ENCODE data around the gene UBC. TPM values are rescaled to one million over a fixed set of nuclear protein-coding genes. Genes with fewer than 3 reads are reported as not detected.
A peak's percentile ranks its signal among the peaks of the same experiment; 100 is the strongest.

The UBC gene
- total and polyA plus RNA-seq, 9 of the 15 experiments (the other 6 are each of a cell fraction or from before 2014, with no cell fraction given), result 533 to 1,153 (median 813) TPM

DNA sequence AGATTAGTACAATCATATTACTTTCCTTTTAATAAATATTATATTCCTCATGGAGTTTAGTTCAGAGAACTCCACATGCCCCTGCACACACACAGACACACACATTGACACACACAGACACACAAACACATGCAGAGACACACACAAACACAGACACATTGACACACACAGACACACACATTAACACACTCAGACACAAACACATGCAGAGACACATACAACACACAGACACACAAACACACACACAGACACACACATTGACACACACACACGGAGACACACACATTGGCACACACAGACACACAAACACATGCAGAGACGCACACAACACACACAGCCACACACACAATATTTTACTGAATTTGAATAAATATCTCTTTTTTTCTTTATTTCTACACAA is 38.3 kb downstream of the UBC start (continued):
- TF ChIP-seq, protein P1, sequence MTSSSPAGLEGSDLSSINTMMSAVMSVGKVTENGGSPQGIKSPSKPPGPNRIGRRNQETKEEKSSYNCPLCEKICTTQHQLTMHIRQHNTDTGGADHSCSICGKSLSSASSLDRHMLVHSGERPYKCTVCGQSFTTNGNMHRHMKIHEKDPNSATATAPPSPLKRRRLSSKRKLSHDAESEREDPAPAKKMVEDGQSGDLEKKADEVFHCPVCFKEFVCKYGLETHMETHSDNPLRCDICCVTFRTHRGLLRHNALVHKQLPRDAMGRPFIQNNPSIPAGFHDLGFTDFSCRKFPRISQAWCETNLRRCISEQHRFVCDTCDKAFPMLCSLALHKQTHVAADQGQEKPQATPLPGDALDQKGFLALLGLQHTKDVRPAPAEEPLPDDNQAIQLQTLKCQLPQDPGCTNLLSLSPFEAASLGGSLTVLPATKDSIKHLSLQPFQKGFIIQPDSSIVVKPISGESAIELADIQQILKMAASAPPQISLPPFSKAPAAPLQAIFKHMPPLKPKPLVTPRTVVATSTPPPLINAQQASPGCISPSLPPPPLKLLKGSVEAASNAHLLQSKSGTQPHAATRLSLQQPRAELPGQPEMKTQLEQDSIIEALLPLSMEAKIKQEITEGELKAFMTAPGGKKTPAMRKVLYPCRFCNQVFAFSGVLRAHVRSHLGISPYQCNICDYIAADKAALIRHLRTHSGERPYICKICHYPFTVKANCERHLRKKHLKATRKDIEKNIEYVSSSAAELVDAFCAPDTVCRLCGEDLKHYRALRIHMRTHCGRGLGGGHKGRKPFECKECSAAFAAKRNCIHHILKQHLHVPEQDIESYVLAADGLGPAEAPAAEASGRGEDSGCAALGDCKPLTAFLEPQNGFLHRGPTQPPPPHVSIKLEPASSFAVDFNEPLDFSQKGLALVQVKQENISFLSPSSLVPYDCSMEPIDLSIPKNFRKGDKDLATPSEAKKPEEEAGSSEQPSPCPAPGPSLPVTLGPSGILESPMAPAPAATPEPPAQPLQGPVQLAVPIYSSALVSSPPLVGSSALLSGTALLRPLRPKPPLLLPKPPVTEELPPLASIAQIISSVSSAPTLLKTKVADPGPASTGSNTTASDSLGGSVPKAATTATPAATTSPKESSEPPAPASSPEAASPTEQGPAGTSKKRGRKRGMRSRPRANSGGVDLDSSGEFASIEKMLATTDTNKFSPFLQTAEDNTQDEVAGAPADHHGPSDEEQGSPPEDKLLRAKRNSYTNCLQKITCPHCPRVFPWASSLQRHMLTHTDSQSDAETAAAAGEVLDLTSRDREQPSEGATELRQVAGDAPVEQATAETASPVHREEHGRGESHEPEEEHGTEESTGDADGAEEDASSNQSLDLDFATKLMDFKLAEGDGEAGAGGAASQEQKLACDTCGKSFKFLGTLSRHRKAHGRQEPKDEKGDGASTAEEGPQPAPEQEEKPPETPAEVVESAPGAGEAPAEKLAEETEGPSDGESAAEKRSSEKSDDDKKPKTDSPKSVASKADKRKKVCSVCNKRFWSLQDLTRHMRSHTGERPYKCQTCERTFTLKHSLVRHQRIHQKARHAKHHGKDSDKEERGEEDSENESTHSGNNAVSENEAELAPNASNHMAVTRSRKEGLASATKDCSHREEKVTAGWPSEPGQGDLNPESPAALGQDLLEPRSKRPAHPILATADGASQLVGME (CRISPR knock-in tag; IDR thresholded peaks at IDR 0.05), result no peak
- TF ChIP-seq EP400 (IDR thresholded peaks at IDR 0.05) (peak; percentile 19; the same call in 1 of the 2 replicates), CAMTA2 (CRISPR knock-in tag; conservative IDR thresholded peaks at IDR 0.05) (no peak), HDGF (IDR thresholded peaks at IDR 0.05) (peak; percentile 87), SLC30A9 (CRISPR knock-in tag; IDR thresholded peaks at IDR 0.05) (no peak), RFX5 (IDR thresholded peaks at IDR 0.05; ENCODE audit: low read depth, low read length) (no peak), PHB2 (IDR thresholded peaks at IDR 0.05; ENCODE audit: low read depth) (peak; percentile 77), RBM25 (IDR thresholded peaks at IDR 0.05; ENCODE audit: low read depth, low read length, severe bottlenecking) (no peak), FOXK2 (conservative IDR thresholded peaks at IDR 0.05 in 1 of 2, IDR thresholded peaks at IDR 0.05 in 1 of 2; ENCODE audit: low read depth in 2 of 2) (peak; percentile 33 to 42; a peak in 3 of 4 replicates)
- TF ChIP-seq, protein P2, sequence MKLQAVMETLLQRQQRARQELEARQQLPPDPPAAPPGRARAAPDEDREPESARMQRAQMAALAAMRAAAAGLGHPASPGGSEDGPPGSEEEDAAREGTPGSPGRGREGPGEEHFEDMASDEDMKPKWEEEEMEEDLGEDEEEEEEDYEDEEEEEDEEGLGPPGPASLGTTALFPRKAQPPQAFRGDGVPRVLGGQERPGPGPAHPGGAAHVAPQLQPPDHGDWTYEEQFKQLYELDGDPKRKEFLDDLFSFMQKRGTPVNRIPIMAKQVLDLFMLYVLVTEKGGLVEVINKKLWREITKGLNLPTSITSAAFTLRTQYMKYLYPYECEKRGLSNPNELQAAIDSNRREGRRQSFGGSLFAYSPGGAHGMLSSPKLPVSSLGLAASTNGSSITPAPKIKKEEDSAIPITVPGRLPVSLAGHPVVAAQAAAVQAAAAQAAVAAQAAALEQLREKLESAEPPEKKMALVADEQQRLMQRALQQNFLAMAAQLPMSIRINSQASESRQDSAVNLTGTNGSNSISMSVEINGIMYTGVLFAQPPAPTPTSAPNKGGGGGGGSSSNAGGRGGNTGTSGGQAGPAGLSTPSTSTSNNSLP (IDR thresholded peaks at IDR 0.05; ENCODE audit: borderline replicate concordance, low read depth, low read length), result no peak
- TF ChIP-seq, protein P3, sequence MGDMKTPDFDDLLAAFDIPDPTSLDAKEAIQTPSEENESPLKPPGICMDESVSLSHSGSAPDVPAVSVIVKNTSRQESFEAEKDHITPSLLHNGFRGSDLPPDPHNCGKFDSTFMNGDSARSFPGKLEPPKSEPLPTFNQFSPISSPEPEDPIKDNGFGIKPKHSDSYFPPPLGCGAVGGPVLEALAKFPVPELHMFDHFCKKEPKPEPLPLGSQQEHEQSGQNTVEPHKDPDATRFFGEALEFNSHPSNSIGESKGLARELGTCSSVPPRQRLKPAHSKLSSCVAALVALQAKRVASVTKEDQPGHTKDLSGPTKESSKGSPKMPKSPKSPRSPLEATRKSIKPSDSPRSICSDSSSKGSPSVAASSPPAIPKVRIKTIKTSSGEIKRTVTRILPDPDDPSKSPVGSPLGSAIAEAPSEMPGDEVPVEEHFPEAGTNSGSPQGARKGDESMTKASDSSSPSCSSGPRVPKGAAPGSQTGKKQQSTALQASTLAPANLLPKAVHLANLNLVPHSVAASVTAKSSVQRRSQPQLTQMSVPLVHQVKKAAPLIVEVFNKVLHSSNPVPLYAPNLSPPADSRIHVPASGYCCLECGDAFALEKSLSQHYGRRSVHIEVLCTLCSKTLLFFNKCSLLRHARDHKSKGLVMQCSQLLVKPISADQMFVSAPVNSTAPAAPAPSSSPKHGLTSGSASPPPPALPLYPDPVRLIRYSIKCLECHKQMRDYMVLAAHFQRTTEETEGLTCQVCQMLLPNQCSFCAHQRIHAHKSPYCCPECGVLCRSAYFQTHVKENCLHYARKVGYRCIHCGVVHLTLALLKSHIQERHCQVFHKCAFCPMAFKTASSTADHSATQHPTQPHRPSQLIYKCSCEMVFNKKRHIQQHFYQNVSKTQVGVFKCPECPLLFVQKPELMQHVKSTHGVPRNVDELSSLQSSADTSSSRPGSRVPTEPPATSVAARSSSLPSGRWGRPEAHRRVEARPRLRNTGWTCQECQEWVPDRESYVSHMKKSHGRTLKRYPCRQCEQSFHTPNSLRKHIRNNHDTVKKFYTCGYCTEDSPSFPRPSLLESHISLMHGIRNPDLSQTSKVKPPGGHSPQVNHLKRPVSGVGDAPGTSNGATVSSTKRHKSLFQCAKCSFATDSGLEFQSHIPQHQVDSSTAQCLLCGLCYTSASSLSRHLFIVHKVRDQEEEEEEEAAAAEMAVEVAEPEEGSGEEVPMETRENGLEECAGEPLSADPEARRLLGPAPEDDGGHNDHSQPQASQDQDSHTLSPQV (IDR thresholded peaks at IDR 0.05), result no peak
- TF ChIP-seq, protein P4, sequence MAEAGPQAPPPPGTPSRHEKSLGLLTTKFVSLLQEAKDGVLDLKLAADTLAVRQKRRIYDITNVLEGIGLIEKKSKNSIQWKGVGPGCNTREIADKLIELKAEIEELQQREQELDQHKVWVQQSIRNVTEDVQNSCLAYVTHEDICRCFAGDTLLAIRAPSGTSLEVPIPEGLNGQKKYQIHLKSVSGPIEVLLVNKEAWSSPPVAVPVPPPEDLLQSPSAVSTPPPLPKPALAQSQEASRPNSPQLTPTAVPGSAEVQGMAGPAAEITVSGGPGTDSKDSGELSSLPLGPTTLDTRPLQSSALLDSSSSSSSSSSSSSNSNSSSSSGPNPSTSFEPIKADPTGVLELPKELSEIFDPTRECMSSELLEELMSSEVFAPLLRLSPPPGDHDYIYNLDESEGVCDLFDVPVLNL (CRISPR knock-in tag; IDR thresholded peaks at IDR 0.05; ENCODE audit: low read depth), result no peak

Data from K562 (cell line).